HG02763 (cell line): ENCODE results near the gene NUF2.
"Not testable (repeated sequence)": the region's sequence is repeated elsewhere in the genome, so short reads cannot be mapped to it uniquely, and the experiment has no call there.

Experiments
- ATAC-seq: cut with Tn5 transposase; IDR thresholded peaks from one replicate; pipeline ENCODE4 v1.9.1; 2021; ENCODE audit warnings: mild to moderate bottlenecking, moderate library complexity; ENCODE audit not compliant: unreplicated experiment

Gene NUF2

GRCh38 chr1:163331116-163331515 lies 9.4 kb downstream of the NUF2 start:
- ATAC-seq: no peak

- ATAC-seq: no peak
Observed at GRCh38 chr1:163335216-163335615, 13.5 kb downstream of the NUF2 start.

- no peak for ATAC-seq
Observed at GRCh38 chr1:163337631-163338030, 15.9 kb downstream of the NUF2 start.

GRCh38 chr1:163346326-163346870 lies 24.6 kb downstream of the NUF2 start:
- ATAC-seq: no peak

- ATAC-seq: no peak
Observed at GRCh38 chr1:163347106-163347505, 25.4 kb downstream of the NUF2 start.

- ATAC-seq: no peak
Observed at GRCh38 chr1:163351912-163352311, 30.2 kb downstream of the NUF2 start.

- ATAC-seq: no peak
Observed at GRCh38 chr1:163357378-163357777, 35.6 kb downstream of the NUF2 start.

- not testable (repeated sequence) for ATAC-seq
Observed at GRCh38 chr1:163358172-163358571, 36.4 kb downstream of the NUF2 start.

GRCh38 chr1:163361123-163361934 lies 39.6 kb downstream of the NUF2 start:
- ATAC-seq: no peak

- no peak for ATAC-seq
Observed at GRCh38 chr1:163365186-163365585, 43.4 kb downstream of the NUF2 start.

- no peak for ATAC-seq
Observed at GRCh38 chr1:163366555-163366954, 44.8 kb downstream of the NUF2 start.

GRCh38 chr1:163367721-163368120 lies 46.0 kb downstream of the NUF2 start:
- no peak for ATAC-seq

GRCh38 chr1:163372576-163372975 lies 50.8 kb downstream of the NUF2 start:
- ATAC-seq: no peak

GRCh38 chr1:163378554-163378953 lies 56.8 kb downstream of the NUF2 start:
- no peak for ATAC-seq

- no peak for ATAC-seq
Observed at GRCh38 chr1:163379801-163380200, 58.0 kb downstream of the NUF2 start.

- no peak for ATAC-seq
Observed at GRCh38 chr1:163381487-163382184, 59.9 kb downstream of the NUF2 start.

GRCh38 chr1:163382395-163382794 lies 60.6 kb downstream of the NUF2 start:
- ATAC-seq: no peak

GRCh38 chr1:163387146-163387545 lies 65.4 kb downstream of the NUF2 start:
- ATAC-seq: no peak

- ATAC-seq: no peak
Observed at GRCh38 chr1:163388970-163389369, 67.2 kb downstream of the NUF2 start.

GRCh38 chr1:163395790-163396189 lies 74.0 kb downstream of the NUF2 start:
- no peak for ATAC-seq

GRCh38 chr1:163397451-163398200 lies 75.9 kb downstream of the NUF2 start:
- ATAC-seq: no peak
